Tibial nerve (tissue), 3 donors: ENCODE measurements around the gene GSK3B.

Source experiments
- POLR2A ChIP-seq, 2 donors: fragments of 450-650 bp; IDR thresholded peaks; one replicate each; pipeline ENCODE4 v1.6.1; 2017; ENCODE audit warnings: antibody characterized with exemption in 2 of 2, mild to moderate bottlenecking in 2 of 2, moderate library complexity in 2 of 2
- TF ChIP-seq, protein P1 (sequence below), 5 experiments: fragments of 200-600 bp in 3 of 5; fragments of 450-650 bp in 2 of 5; sonication (generic) in 3 of 5; IDR thresholded peaks; one replicate each; pipeline ENCODE4 v1.5.1; 2016 to 2019; ENCODE audit warnings: antibody characterized with exemption in 5 of 5, mild to moderate bottlenecking in 3 of 5, moderate library complexity in 2 of 5

DNA sequence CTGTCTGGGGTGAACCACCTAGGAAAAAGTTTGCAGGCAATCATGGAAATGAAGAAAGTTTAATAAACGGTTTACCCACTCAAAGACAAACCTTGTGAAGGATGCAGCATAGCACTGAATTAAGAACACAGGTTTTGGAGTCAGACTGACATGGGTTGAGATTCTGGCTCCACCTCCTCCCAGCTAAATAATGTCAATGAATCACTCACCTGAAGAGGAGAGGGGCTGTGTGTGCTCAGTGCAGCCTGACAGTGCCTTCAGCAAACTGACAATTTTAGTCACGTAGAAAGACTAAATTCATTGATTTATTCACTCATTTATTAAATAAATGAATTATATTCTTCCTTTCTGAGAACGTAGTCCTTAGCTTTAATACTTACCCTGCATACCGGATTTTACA lies 293.4 kb downstream of the GSK3B start:
- TF ChIP-seq, protein P1, sequence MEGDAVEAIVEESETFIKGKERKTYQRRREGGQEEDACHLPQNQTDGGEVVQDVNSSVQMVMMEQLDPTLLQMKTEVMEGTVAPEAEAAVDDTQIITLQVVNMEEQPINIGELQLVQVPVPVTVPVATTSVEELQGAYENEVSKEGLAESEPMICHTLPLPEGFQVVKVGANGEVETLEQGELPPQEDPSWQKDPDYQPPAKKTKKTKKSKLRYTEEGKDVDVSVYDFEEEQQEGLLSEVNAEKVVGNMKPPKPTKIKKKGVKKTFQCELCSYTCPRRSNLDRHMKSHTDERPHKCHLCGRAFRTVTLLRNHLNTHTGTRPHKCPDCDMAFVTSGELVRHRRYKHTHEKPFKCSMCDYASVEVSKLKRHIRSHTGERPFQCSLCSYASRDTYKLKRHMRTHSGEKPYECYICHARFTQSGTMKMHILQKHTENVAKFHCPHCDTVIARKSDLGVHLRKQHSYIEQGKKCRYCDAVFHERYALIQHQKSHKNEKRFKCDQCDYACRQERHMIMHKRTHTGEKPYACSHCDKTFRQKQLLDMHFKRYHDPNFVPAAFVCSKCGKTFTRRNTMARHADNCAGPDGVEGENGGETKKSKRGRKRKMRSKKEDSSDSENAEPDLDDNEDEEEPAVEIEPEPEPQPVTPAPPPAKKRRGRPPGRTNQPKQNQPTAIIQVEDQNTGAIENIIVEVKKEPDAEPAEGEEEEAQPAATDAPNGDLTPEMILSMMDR (IDR thresholded peaks at IDR 0.05), result no peak
- no peak for TF ChIP-seq POLR2A (IDR thresholded peaks at IDR 0.05)
